Natural killer cell (primary cell): Measurements from ENCODE around the gene EGR4. TPM values are rescaled to one million over a fixed set of nuclear protein-coding genes. Genes with fewer than 3 reads are reported as not detected.

Source experiments
- ATAC-seq, 3 donors: fragments of 150-1000 bp in 2 of 3; fragments of 200-7000 bp in 1 of 3; cut with Tn5 transposase; 1 replicate in 1 of 3; 2 replicates in 2 of 3; pipeline ENCODE4 v1.10.0; 2021; ENCODE audit warnings: mild to moderate bottlenecking in 2 of 3, moderate library complexity in 2 of 3
- DNase-seq, 2 donors: peaks; one replicate each; pipeline versions ENCODE4 v3.0.0 to v3.0.0-alpha.2; 2013 to 2021; ENCODE audit warnings: mixed read lengths in 1 of 2
- H3K27ac ChIP-seq: one replicate; pipeline ENCODE4 v1.5.1; 2013; ENCODE audit warnings: mild to moderate bottlenecking, low read length
- H3K27me3 ChIP-seq: one replicate; pipeline ENCODE4 v1.6.1; 2013; ENCODE audit warnings: low read length; ENCODE audit not compliant: control insufficient read depth, insufficient read depth
- H3K36me3 ChIP-seq: one replicate; pipeline ENCODE4 v1.6.1; 2013; ENCODE audit warnings: low read length; ENCODE audit not compliant: control insufficient read depth, insufficient read depth
- H3K4me1 ChIP-seq: one replicate; pipeline ENCODE4 v1.6.1; 2013; ENCODE audit warnings: low read length; ENCODE audit not compliant: control insufficient read depth, insufficient read depth
- H3K4me3 ChIP-seq: one replicate; pipeline ENCODE4 v1.5.1; 2013; ENCODE audit warnings: low read length
- H3K9me3 ChIP-seq: one replicate; pipeline ENCODE4 v1.6.1; 2013; ENCODE audit warnings: low read length; ENCODE audit not compliant: control insufficient read depth, insufficient read depth
- H3K27ac Mint-ChIP-seq, 2 donors: one replicate each; pipeline ENCODE4 v1.8.0; 2022; ENCODE audit warnings: mild to moderate bottlenecking in 2 of 2, mixed read lengths in 2 of 2, moderate library complexity in 1 of 2
- H3K27me3 Mint-ChIP-seq, 2 donors: one replicate each; pipeline ENCODE4 v1.8.0; 2022; ENCODE audit warnings: low read depth in 2 of 2, mixed read lengths in 2 of 2
- H3K36me3 Mint-ChIP-seq: one replicate; pipeline ENCODE4 v1.8.0; 2022; ENCODE audit warnings: mixed read lengths
- H3K4me1 Mint-ChIP-seq, 2 donors: one replicate each; pipeline ENCODE4 v1.8.0; 2022; ENCODE audit warnings: mixed read lengths in 2 of 2
- H3K4me3 Mint-ChIP-seq: one replicate; pipeline ENCODE4 v1.8.0; 2022; ENCODE audit warnings: mild to moderate bottlenecking, moderate library complexity, mixed read lengths
- H3K9me3 Mint-ChIP-seq, 2 donors: one replicate each; pipeline ENCODE4 v1.8.0; 2022; ENCODE audit warnings: mixed read lengths in 2 of 2
- CTCF ChIP-seq: fragments of 200-600 bp; IDR thresholded peaks from one replicate; pipeline ENCODE4 v1.8.0; 2022; ENCODE audit warnings: antibody characterized with exemption
- WGBS: methylation state at CpG from one replicate; pipeline ENCODE4 v1.1.7; 2013; ENCODE audit warnings: missing lambda C conversion rate; ENCODE audit not compliant: insufficient coverage; 5-methylcytosine and 5-hydroxymethylcytosine counted together
- intact Hi-C: fragments of 100-400 bp; cut with micrococcal nuclease; formaldehyde crosslinking; loops from one replicate; pipeline ENCODE4 v1.14.2; 2022
- total RNA-seq, 4 donors: library from RNA; stranded (reverse); fragments of 120-200 nt in 1 of 4; gene quantifications; one replicate each; pipeline versions ENCODE4 v1.2.3 to v1.2.4, GENCODE V29; 2013 to 2022

EGR4 gene
- total RNA-seq, result 1 to 10 TPM in 2 of 3 donors, under 1 TPM in 1; 0.28 to 2.6 (median 1.1) TPM
- 0.05 TPM for total RNA-seq (2013)

GRCh38 chr2:73293534-73294171 is at the start of gene EGR4:
EGR4 (minus strand) TSS chr2:73293548; CDS start chr2:73293317, 231 bp downstream.
- Histone ChIP-seq H3K27ac (no peak within 1 kb of the TSS), H3K4me3 (peak within 1 kb of the TSS; percentile 30), H3K27me3 (peaks cover 63% of the 10 kb centered on the region), H3K9me3 (no peaks in the 10 kb centered on the region), H3K36me3 (no peaks in the 10 kb centered on the region), H3K4me1 (peaks cover 26% of the 10 kb centered on the region)
- peak; percentile 93 to 95 (median 94) for ATAC-seq
- Mint-ChIP-seq H3K27ac (peak within 1 kb of the TSS in 1 of 2 donors; percentile 75), H3K9me3 (no peaks in the 10 kb centered on the region), H3K36me3 (no peaks in the 10 kb centered on the region), H3K4me1 (peaks cover 7 to 8% of the 10 kb centered on the region in 2 donors), H3K4me3 (peak within 1 kb of the TSS; percentile 72), H3K27me3 (peaks cover 59 to 62% of the 10 kb centered on the region in 2 donors)
- intact Hi-C loops, result loop anchor here (1.0 to 5.0 kb wide), 4 partner anchors 9 to 91 kb away; partner anchors contain the start of genes ALMS1, FBXO41, PRADC1 and SMYD5
- 1% methylated on average over 44 of the region's 45 CpGs for WGBS
- peak; percentile 85 to 95 for DNase-seq
- TF ChIP-seq CTCF, result no peak

- H3K36me3 ChIP-seq, result no peaks in the 10 kb centered on the region
- H3K27me3 Mint-ChIP-seq, result peaks cover 9 to 13% of the 10 kb centered on the region in 2 donors
- WGBS, result 83% methylated on average over 3 of the region's 3 CpGs
These were observed 47.7 kb upstream of the EGR4 start for GRCh38 chr2:73341039-73341438.

GRCh38 chr2:73339201-73339600 is 45.9 kb upstream of the EGR4 start:
- Histone ChIP-seq H3K27me3 (no peaks in the 10 kb centered on the region), H3K4me3 (no peak overlapping the region), H3K27ac (no peak overlapping the region), H3K9me3 (peaks cover 3% of the 10 kb centered on the region), H3K36me3 (no peaks in the 10 kb centered on the region), H3K4me1 (no peaks in the 10 kb centered on the region)
- H3K9me3 Mint-ChIP-seq, result peaks cover 0 to 5% of the 10 kb centered on the region in 2 donors
- intact Hi-C loops, result no loop called here
- H3K27me3 Mint-ChIP-seq, result peaks cover 2 to 17% of the 10 kb centered on the region in 2 donors
- peaks cover 5% of the 10 kb centered on the region for H3K36me3 Mint-ChIP-seq
- no peak overlapping the region for H3K4me3 Mint-ChIP-seq
- no peak for ATAC-seq
- no peak for DNase-seq
- WGBS, result 71% methylated on average over 2 of the region's 3 CpGs
- peaks cover 5 to 6% of the 10 kb centered on the region in 2 donors for H3K4me1 Mint-ChIP-seq
- no peak overlapping the region for H3K27ac Mint-ChIP-seq
- TF ChIP-seq CTCF, result no peak

More at GRCh38 chr2:73341039-73341438, 47.7 kb upstream of the EGR4 start:
- ATAC-seq (no peak), DNase-seq (no peak)
- no peaks in the 10 kb centered on the region for H3K9me3 ChIP-seq
- H3K36me3 Mint-ChIP-seq, result no peaks in the 10 kb centered on the region
- no peak overlapping the region for H3K27ac ChIP-seq
- H3K4me3 ChIP-seq, result no peak overlapping the region
- intact Hi-C loops, result no loop called here
- no peaks in the 10 kb centered on the region for H3K27me3 ChIP-seq
- no peak overlapping the region for H3K4me3 Mint-ChIP-seq
- H3K9me3 Mint-ChIP-seq, result no peaks in the 10 kb centered on the region
- H3K27ac Mint-ChIP-seq, result no peak overlapping the region
- H3K4me1 ChIP-seq, result no peaks in the 10 kb centered on the region
- TF ChIP-seq CTCF, result no peak
- peaks cover 5 to 6% of the 10 kb centered on the region in 2 donors for H3K4me1 Mint-ChIP-seq
